Osteocyte (in vitro differentiated cells): ENCODE results near the gene DST. TPM values are rescaled to one million over a fixed set of nuclear protein-coding genes. Genes with fewer than 3 reads are reported as not detected.
A peak's percentile ranks its signal among the peaks of the same experiment; 100 is the strongest.

Experiments
- DNase-seq: peaks from one replicate; pipeline ENCODE4 v3.0.0; 2021; ENCODE audit warnings: mixed read lengths; ENCODE audit not compliant: unreplicated experiment; ENCODE audit errors: extremely low spot score
- H3K27ac Mint-ChIP-seq: one replicate; pipeline ENCODE4 v1.8.0; 2021; ENCODE audit warnings: mild to moderate bottlenecking, mixed read lengths; ENCODE audit not compliant: unreplicated experiment
- H3K27me3 Mint-ChIP-seq: one replicate; pipeline ENCODE4 v1.8.0; 2021; ENCODE audit warnings: mixed read lengths; ENCODE audit not compliant: unreplicated experiment
- H3K36me3 Mint-ChIP-seq: one replicate; pipeline ENCODE4 v1.8.0; 2021; ENCODE audit warnings: mixed read lengths; ENCODE audit not compliant: unreplicated experiment
- H3K4me1 Mint-ChIP-seq: one replicate; pipeline ENCODE4 v1.8.0; 2021; ENCODE audit warnings: mixed read lengths; ENCODE audit not compliant: unreplicated experiment
- H3K4me3 Mint-ChIP-seq: one replicate; pipeline ENCODE4 v1.8.0; 2021; ENCODE audit warnings: mild to moderate bottlenecking, moderate library complexity, mixed read lengths; ENCODE audit not compliant: unreplicated experiment
- H3K9me3 Mint-ChIP-seq: one replicate; pipeline ENCODE4 v1.8.0; 2021; ENCODE audit warnings: mixed read lengths; ENCODE audit not compliant: unreplicated experiment
- CTCF ChIP-seq: fragments of 200-600 bp; sonication (generic); IDR thresholded peaks from 2 replicates; pipeline ENCODE4 v1.5.0; 2021; ENCODE audit warnings: antibody characterized with exemption, mild to moderate bottlenecking, moderate library complexity
- total RNA-seq: library from RNA; stranded (reverse); gene quantifications from 2 replicates; pipeline ENCODE4 v1.2.1, GENCODE V29; 2021

Gene DST
- total RNA-seq, 1 donor from 2014 or later = 240 TPM

DNA sequence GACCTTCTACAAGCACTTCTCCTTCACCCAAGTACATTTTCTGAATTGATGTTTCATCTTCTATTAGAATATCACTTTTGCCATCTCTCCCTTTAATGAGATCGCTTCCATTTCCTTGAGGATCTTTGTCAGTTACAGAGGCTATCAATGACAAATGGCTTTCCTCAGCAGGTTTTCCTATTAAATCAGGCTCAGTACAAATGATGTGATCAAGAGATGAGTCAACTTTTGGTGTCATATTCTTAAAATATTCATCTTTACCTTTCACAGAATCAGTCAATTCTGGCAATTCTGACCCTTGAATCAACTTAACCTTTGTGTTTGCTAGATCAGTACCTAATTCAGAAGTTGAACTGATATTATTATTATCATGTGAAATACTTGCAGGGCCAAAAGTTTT, 37.3 kb downstream of the DST start:
- no peak for TF ChIP-seq CTCF
- no peak for DNase-seq
- Mint-ChIP-seq H3K27me3 (no peaks in the 10 kb centered on the region), H3K9me3 (no peaks in the 10 kb centered on the region), H3K4me3 (no peak overlapping the region), H3K27ac (peak overlapping the region; percentile 32), H3K36me3 (peaks cover 57% of the 10 kb centered on the region), H3K4me1 (no peaks in the 10 kb centered on the region)

GRCh38 chr6:56604186-56604585, 38.5 kb downstream of the DST start:
- H3K4me3 Mint-ChIP-seq = no peak overlapping the region
- no peak for TF ChIP-seq CTCF
- H3K27me3 Mint-ChIP-seq = no peaks in the 10 kb centered on the region
- no peaks in the 10 kb centered on the region for H3K4me1 Mint-ChIP-seq
- H3K36me3 Mint-ChIP-seq = peaks cover 60% of the 10 kb centered on the region
- H3K27ac Mint-ChIP-seq = no peak overlapping the region
- H3K9me3 Mint-ChIP-seq = no peaks in the 10 kb centered on the region
- DNase-seq = no peak

GRCh38 chr6:56601390-56601789, 41.3 kb downstream of the DST start:
- peaks cover 60% of the 10 kb centered on the region for H3K36me3 Mint-ChIP-seq
- no peak for TF ChIP-seq CTCF
- no peak overlapping the region for H3K27ac Mint-ChIP-seq
- H3K27me3 Mint-ChIP-seq = no peaks in the 10 kb centered on the region
- no peak overlapping the region for H3K4me3 Mint-ChIP-seq
- DNase-seq = no peak
- no peaks in the 10 kb centered on the region for H3K9me3 Mint-ChIP-seq
- H3K4me1 Mint-ChIP-seq = no peaks in the 10 kb centered on the region

DNA sequence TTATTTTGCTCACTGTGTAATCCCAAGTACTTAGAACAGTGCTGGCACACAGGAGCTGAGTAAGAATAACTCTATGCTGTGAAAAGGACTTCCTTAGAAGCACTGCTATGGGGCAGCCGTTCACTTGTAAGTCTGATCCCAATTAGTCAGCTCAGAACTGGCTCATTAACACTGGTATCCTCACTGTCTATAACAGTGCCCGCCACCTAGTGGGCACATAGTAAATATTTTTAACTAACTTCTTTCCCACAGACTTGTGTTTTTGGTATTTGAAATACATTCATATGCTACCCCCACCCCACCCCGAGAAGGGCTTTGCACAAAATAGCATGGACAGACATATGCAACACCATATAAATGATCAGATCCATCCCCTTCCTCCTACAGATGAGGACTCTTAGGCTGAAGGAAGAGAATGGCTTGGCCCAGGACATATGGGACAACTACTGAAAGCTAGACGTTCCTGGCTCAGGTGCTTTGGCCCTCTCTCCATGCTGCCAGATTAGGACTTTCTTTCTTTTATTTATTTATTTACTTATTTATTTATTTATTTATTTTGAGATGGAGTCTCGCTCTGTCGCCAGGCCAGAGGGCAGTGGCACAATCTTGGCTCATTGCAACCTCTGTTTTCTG, 47.1 kb downstream of the DST start:
- H3K27ac Mint-ChIP-seq = no peak overlapping the region
- no peaks in the 10 kb centered on the region for H3K27me3 Mint-ChIP-seq
- H3K4me1 Mint-ChIP-seq = no peaks in the 10 kb centered on the region
- DNase-seq = no peak
- peaks cover 51% of the 10 kb centered on the region for H3K36me3 Mint-ChIP-seq
- no peaks in the 10 kb centered on the region for H3K9me3 Mint-ChIP-seq
- peak; percentile 72 for TF ChIP-seq CTCF
- H3K4me3 Mint-ChIP-seq = no peak overlapping the region

GRCh38 chr6:56594699-56595098, 48.0 kb downstream of the DST start:
- Mint-ChIP-seq H3K36me3 (peaks cover 44% of the 10 kb centered on the region), H3K27ac (no peak overlapping the region), H3K27me3 (no peaks in the 10 kb centered on the region), H3K9me3 (no peaks in the 10 kb centered on the region), H3K4me1 (no peaks in the 10 kb centered on the region), H3K4me3 (no peak overlapping the region)
- no peak for DNase-seq
- no peak for TF ChIP-seq CTCF
